HuH-7 (cell line): ENCODE results near the gene SESN3.
A peak's percentile ranks its signal among the peaks of the same experiment; 100 is the strongest.
"Not testable (repeated sequence)": the region's sequence is repeated elsewhere in the genome, so short reads cannot be mapped to it uniquely, and the experiment has no call there.

Source experiments
- DNase-seq: peaks from one replicate; pipeline ENCODE4 v3.0.0; 2011; ENCODE audit warnings: low spot score

Gene SESN3

DNA sequence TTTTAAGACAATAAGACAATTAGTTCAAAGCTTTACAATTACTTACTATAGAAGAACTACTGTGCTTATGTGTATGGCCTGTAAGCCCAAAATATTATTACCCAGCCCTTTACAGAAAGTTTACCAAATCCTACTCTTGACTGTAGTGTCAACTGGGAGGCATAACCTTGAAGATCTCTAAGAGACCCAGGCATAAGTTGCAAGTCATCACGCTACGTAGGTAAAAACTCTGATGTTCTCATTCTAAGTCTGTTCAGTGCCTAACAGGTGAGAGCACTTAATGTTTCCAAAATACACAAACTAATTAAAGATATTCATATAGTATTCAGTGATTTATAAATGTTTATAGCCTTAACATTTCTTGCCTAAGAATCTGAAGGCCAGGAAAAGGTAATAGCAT, 12.9 kb downstream of the SESN3 start:
- no peak for DNase-seq

DNA sequence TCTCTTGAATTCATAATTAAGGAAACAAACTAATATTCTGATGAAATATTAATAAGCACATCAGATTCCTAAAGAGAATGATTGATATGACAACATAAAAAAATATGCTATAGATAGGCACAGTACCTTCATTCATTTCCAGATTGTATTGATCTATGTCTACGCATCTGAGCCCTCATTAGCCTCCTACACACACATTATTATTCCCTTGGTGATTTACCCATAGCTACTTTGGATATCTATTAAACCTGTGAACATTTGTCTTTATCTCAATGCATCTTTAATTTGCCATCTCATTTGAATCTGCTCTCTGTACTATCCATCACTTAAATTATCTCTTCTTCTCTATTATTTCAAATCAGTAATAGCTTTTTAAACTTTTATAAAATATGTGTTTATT, 18.4 kb downstream of the SESN3 start:
- DNase-seq, result no peak

DNA sequence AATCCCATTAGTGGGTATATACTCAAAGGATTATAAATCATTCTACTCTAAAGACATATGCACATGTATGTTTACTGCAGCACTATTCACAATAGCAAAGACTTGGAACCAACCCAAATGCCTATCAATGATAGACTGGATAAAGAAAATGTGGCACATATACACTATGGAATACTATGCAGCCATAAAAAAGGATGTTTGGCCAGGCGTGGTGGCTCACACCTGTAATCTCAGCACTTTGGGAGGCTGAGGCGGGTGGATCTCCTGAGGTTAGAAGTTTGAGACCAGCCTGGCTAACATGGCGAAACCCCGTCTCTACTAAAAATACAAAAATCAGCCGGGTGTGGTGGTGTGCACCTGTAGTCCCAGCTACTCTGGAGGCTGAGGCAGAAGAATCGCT, 21.5 kb downstream of the SESN3 start:
- DNase-seq, result not testable (repeated sequence)

DNA sequence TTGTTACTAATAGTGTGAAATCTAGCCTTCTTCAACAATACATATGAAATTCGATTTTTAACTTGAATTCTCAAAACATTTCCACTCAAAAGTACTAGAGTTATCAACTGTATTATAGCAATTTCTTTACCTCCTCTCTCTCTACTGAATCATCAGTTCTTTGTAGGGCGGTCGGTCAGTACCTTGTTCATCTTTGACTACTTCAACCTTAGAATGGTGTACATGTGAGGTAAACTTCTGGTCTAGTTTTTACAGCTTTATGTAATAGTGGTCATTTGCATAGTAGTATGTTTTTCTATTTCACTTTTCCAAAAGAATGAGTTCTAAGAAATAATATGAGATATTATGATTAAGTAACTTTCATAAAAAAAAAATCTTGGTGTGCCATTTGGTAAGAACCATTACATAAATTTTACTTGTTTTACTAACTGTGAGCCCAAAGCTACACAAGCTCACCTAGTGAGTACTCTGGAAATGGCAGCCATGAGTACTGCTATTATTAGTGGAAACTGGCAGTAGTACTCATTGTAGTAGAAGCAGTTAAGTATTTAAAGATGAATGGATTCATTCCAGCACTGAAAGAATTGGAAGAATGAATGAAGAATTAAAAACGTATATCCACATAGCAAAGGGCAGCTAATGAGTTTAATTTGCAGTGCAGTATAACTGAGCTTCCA, 30.1 kb downstream of the SESN3 start:
- no peak for DNase-seq

DNA sequence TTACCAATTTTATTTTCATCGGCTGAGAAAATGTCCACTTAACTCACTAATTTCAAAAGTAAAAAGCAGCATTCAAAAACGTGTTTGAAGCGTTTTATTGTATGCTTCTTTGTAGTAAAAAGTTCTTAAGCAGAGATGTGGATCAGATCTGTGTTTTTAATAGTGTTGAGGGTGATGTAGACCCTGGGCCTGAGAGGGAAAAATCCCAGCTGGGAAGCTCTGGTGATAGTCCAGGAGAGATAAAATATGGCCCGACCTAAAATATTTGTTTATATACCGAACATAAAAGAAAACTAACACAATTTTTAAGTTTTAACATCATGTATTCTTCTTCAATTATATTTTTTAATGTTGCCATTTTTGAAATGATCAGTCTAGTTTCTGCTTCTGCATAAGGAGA, 35.2 kb downstream of the SESN3 start:
- DNase-seq, result no peak

DNA sequence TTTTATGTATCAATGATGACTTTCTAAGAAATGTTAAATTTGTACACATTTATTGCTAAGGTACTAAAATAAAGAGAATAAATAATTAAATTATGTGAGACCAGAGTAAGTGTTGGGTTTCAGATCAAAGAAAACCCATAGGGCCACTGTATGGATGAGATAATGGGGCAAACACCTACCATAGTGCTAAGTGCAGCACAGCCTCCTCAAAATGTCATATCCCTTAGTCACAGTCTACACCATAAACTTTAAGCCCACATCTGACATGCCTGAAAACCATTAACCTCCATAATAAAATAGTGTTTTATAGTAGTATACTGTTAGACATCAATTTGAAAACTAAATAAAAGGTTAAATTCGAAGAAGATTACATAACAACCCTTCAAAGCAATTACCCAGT, 37.5 kb downstream of the SESN3 start:
- DNase-seq, result no peak

DNA sequence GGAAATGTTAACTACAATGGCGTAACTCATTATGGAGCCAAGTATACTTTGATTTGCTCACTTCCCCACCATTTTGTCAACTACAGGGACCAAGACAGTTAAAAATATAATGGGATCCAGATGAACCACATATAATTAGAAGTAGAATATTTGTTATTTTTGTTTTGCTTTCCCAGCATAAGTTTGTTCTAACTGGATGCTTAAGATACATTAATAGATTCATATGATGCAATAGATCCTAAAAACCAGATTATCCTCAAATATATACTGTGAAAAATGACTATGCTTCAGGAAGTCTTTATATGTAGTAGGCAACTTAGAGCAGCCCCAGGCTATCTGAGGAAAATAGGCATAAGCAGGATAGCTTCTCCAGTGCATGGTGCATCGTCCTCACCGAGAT, 38.3 kb downstream of the SESN3 start:
- DNase-seq, result no peak

DNA sequence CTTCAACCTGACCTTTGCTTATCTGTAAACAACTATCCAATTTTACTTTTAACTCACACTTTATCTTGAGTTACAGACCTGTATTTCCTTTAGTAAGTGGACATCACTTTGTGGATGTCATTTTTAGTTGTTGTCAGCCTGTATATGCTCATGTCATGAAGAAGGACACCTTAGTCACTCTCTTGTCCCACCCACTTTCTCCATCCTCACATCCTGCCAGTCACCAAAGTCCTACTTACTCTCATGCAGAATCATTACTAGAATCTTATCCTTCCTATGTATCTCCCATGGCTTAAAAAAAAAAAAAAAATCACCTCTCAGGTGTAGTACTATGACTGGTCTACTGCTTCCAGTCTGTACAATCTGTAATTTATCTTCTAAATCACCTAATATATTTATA, 43.3 kb downstream of the SESN3 start:
- DNase-seq, result no peak

DNA sequence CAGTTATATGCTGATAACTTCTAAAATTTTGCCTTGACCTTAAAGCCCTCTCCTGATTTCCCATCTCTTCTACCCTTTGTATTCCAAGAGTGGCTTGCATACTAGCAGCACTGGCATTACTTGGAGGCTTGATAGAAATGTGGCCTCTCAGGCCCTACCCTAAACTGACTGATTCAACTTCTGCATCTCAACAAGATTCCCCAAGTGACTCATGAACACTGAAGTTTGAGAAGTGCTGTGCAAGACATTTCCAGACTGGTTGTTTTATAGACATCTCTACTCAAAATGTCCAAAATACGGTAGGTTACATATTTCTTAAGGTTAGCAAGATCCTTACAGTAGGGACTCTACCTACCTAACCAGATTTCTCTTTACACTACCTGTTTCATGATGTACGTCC, 48.6 kb downstream of the SESN3 start:
- DNase-seq, result no peak

DNA sequence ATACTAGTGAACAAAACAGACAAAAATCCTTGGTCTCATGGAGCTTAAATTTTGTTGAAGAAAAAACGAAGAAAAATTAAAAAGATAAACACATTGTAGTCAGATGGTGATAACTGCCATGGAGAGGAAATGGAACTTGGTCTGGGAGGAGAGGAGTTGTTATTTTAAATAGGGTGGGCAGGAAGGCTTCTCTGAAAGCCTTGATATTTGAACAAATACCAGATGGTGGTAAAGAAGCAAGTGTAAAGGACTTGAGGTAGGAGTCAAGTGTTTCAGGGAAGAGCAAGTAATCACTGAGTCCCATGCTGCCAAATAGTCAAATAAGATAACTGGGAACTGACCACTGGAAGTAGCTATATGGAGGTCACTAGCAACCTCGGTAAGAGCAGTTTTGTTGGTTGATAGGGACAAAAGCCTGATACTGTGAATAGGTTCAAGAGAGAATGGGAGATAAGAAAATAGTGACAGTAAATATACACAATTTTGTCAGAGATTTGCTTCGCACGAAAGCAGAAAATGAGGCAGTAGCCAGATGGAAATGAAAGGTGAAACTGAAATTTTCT, 55.1 kb downstream of the SESN3 start:
- no peak for DNase-seq

DNA sequence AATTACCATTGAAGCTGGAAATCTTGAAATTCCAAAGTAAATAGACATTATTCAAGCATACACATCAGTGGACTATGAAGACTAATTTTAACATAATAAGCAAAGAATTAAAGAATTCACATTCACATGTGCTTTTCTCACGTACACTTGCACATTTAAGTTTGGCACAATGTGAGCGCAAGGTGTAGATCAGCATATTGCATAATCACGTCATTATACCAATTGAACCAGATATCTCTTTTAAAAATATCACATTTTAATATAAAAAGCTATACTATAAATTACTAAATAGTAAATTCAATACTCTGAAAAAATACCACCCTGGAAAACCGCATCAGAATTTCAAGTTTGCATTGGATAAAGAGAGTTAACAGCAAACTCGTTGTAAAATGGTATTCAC, 60.7 kb downstream of the SESN3 start:
- DNase-seq, result no peak

DNA sequence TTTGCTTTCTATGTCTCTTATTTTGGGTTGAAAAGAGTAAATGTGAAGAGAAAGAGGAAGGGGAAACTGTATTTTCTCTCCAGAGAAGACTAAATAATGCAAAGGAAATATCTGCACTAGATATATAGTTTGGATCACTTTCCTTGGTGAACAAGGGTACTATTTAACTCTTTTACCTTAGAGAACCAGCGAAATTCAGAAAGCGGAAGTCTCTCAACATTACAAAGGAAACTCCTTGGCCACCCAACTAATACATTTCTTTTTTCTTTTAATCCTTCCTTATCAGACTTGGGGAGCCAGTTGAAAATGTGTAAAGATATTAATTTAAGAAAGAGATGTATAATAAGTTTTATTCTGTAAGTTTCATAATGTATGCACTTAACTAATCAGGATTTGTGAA, 64.2 kb downstream of the SESN3 start:
- no peak for DNase-seq

DNA sequence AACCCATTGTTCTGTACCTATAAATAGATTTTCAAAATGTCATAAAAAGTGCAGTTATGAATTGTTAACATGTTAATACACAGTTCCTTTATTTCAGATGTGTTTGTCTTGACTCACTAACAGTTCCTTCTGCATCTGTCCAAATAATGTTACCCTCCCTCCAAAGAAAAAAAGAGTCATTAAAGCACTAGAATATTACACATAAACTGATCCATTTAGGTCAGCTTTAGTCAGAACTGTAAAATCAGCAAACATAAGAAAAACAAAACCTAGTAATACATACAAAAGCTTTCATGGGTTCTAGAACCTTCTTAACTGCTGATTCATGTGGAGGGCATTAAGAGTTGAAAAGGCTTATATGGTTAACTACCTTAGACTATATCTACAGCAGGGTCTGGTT, 65.4 kb downstream of the SESN3 start:
- DNase-seq, result no peak

DNA sequence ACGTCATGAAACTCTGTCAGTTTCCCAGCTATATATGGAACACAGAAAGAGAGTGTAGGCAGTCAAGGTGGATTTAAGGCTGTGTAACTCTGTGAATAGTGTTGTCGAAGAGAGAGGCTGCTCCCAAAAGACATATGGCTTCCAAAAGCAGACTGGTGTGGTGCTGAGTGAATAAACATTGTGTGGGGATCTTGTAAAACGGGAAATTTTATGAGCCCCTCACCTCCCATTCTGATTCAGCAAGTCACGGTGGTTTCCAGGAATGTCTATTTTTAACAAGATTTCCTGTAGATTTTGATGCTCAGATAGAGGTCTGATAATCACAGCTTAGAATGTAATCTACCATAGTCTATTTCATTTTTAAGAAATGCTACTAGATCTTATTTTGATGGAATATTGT, 67.9 kb downstream of the SESN3 start:
- no peak for DNase-seq

DNA sequence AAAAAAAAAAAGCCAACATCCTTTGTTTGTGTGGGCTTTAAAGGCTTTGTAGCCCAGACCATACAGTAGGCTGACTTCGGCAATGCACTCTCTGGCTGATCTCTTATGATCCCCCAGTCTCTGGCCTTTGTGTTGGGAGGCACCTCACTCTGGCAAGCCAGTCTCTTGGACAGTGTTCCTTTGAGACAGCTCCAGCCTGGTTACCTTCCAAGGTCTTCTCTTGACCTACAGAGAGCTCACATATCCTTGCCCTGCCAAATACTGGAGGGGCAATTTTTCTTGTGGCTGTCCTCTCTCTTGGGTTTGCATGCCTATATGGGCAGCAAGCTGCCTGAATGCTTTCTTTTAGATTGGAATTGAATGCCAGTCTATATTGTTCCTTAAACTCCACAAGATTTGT, 69.8 kb downstream of the SESN3 start:
- no peak for DNase-seq

DNA sequence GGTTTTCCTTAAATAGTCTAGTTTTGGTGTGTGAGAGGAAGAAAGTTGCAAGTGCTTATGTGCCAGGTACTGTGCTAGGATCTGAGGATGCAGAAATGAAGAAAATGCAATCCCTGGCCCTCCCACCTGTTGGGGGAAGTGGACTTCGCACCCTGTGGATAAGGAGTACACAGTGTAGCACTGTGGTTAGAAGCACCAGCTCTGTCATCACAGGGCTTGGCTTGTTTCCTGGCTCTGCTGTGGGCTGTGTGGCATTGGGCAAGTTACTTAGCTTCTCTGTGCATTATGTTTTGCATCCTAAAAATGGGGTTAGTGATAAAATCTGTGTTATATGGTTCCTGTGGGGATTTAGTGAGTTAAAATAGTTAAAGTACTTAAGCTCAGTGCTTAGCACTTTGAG, 73.2 kb downstream of the SESN3 start:
- peak; percentile 18 for DNase-seq

DNA sequence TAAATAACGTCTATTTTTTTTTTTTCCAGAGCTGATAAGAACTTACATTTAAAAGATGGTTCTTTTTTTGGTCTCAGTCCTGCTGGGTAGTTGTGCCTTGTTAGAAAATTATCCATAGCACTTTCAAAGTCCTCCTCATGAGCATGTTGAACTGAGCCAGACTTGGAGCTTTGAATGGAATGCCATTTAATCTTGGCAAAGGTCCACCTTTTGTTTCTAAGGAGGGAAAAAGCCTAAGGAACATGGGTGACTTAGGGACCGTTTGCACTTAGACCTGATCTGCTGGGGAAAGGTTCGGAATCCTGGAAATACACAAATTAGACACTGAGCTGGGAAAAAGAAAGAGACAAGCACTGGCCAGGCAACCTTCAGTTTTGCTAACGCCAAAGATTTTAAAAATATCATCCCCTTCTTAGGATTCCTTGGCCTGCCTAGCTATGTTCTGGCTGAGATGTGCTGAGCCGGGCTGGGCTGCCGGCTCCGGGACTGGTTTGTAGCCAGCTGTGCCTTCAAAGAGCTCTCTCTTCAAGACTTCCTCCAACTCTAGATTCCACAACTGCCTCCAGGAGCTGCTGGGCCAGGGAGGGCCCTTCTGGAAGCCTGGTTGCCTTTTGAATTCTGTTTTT, 74.0 kb downstream of the SESN3 start:
- DNase-seq, result no peak

DNA sequence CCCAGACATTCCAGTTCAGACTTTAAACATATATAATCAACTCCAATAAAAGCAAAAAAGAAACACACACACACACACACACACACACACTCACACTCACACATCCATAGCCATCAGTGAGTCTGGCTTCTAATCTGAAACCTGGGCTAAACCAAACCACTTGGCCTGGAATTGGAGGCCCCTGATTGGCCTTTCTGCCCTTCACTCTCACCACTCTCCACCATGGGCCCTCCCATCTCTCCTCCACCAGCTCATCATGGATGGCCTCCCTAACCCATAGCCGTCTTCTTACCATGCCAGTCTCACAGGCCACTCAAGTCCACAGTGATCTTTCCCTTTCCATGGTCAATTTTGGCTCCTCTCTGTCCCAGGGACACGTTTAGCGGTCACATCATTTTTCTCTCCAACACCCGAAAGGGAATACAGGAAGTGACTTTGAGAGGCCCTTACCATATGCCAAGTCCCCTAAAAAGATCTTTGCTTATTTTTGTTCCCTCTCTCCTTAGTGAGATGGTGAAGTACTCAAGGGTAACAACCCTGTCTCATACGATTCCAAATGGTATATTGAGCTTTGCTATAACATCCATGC, 74.8 kb downstream of the SESN3 start:
- DNase-seq, result no peak

DNA sequence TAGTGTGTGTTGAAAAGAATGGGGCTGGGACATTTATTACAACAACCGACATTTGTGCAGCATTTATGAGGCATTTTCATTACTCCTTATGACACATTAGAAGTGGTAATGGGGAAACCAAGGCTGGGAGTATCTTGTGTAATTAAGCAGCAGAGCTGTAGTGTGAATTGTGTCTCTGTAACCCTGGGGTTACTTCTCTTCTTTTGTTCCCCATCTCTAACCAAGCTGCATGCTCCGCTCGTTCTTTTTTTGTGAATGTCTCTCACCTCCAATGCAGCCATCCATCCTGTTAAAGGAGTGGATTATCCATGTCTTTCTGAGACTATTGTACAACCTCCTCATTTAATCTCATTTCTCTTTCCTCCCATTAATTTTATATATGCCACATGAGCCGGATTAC, 75.6 kb downstream of the SESN3 start:
- no peak for DNase-seq

DNA sequence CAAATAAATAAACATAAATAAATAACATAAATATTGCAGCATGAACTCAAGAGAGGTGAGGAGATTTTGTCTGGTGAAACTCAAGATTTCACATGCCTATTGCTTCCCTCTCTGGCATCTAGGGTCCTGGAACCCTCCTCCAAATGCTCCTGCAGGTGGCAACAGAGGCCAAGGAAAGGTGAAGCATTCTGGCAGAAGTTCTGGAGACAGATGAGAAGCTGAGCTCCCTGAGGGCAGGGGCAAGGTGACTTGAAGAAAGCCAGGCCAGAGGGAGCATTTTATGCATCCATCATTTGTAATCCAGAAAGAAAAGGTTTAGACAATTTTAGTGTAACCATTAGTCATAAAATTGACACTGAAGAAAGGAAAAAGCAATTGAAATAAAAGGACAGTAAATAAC, 76.5 kb downstream of the SESN3 start:
- peak; percentile 52 for DNase-seq

DNA sequence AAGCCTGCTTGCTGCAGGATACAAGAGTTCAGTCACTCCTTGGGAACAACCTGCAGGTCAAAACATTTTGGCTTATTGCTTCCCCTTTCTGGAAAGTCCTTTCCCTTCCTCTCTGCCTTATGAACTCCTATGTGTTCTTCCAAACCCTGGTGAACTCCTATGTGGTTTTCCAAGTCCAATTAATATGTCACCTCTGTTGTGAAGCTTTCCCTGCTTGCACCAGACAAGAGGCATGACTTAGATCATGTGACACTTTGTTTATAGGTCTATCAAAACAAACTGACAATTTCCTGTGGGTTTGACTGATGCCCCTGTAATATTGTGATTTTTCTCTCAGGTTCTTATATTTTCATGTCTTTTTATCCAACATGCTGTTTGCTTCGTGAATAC, 77.2 kb downstream of the SESN3 start:
- DNase-seq, result no peak

DNA sequence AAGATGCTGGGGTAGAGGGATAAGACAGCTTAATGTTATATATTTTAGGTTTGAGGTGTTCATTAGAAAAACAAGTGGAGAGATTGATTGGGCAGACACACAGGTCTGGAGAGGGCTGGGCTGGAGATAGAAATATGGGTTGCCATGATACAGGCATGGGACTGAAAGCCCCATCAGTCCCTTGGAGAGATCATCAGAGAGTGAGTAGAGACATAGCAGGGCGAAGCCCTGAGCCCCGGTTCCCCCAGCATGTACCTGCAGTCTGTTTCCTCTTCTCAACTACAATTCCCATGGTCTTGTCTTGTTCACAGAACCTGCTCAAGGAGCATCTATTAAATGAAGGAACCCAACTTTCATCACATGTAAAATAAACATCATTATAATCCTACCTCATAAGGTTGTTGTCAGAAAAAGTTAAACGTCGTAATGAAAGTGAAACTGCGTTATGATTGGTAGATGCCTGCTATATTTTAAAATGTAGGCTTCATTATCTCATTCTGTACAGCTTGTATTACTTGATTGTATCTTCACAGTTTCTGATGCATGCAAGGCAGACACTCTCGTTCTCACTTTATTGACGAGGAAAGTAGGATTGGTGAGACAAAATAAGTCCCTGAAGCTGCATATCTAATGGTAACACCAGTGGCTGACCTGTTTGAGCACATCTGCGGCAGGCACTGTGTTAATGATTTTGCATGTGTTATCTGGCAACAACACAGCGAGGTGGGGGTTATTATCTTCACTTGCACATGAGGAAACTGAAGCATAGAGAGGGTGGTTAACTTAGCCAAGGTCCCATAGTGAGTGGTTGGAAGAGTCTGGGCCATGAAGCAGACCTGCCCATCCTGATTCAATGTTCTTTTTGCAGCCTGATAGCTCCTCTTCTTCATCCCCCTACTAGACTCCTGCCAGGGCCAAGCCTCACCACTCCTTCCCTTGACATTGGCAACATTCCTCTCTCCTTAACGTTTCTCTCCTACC, 77.8 kb downstream of the SESN3 start:
- no peak for DNase-seq
